HG03378 (cell line): ENCODE measurements around the gene CNR1.
"Not testable (repeated sequence)": the region's sequence is repeated elsewhere in the genome, so short reads cannot be mapped to it uniquely, and the experiment has no call there.

Experiments used
- ATAC-seq: cut with Tn5 transposase; IDR thresholded peaks from one replicate; pipeline ENCODE4 v1.9.1; 2021; ENCODE audit warnings: mild to moderate bottlenecking, moderate library complexity; ENCODE audit not compliant: unreplicated experiment

CNR1 gene

DNA sequence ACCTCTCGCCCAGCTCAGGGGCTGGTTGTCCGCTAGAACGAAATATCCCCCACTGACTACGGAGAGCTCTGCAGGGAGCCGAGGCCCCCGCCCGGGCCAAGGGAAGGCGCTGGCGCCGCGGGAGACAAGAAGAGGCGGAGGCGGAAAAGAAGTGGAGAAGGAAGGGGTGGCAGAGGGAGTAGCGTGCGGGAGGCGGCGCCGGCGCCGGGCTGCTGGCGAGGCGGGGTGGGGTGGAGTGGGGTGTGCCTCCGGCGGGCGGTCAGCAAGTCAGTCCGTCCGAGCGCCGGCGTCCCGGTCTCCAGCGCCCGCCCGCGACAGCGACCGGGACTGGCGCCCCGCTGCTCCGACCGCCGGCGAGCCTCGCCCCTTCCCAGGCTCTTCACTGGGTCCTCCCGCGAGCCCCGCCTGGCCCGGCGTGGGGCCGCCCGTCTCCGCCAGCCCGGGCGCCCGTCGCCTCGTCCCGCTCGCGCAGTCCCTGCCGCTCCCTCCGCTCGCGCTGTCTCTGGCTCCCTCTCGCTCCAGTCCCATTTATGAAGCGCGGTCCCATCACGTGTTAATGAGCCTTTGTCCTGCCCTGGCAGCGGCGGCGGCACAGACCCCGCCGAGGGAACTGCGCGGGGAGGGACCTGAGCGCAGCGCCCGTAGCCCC is at the start of gene CNR1:
Gene CNR1, minus strand, starts transcription at position 504 of the 649 bp plus-strand sequence. CDS start 21,073 bp downstream, outside the sequence.
- ATAC-seq: peak; percentile 52

DNA sequence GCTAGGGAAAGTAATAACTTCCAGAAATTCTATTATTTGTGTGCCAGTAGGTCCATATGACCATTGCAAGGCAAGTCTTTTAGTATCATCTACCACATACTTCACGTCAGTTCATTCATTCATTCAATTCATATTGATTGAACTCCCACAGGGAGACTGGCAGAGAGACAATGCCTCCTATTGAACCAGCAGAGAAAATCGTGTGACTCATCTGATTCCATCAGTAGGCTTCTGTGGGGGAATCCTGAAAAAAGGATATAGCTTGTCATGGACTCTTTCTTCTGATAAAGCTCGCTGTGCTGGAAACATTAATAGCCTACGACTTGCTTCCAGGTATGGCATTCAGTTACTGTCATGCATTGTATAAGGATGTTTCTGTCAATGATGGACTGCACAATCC is 45.3 kb upstream of the CNR1 start:
- ATAC-seq: no peak

DNA sequence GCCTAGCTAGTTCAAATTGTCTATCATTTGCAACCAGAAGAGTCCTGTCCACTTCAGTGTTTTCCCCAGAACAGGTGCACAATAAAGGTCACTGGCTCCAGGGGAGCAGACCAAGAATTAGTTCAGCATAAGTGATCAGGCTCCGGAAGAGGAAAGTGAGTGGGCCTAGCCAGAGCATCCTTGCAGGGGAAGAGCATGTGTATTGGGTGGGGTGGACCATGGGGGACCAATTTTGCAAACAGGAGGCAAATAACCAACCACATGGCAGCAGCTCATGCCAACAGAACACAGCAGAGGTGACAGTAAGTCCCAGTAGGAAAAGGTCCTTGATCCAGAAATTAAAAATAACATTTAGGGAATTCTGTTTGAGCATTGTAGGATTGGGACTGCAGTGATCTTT is 43.2 kb upstream of the CNR1 start:
- no peak for ATAC-seq

DNA sequence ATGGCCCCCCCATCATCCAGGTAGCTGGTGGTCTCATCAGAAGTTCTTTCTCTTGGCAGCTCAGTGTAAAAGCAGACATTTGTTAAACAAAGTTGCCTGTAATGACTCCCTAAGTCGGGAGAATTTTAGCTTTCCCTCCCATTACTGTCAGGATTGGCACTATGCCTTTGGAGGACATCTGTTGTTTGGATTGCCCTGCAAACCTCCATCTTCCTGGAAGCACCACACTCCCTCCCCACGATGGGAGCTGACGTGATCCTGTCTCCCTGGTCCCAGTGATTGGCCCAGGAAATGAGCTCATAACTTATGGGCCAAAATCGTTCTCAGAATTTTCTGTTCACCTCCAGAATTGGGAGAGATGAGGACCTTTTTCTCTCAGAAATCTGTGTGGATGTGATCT is 42.6 kb upstream of the CNR1 start:
- ATAC-seq: no peak

DNA sequence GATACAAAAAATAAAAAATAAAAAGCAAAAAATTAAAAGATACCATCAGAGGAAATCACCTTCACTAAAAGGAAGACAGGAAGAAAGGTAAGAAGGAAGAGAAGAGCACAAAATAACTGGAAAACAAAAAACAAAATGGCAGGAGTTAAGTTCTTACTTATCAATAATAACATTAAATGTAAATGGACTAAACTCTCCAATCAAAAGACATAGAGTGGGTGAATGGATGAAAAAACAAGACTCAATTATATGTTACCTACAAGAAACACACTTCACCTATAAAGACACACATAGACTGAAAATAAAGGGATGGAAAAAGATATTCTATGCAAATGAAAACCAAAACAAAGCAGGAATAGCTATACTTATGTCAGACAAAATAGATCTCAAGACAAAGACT is 35.6 kb upstream of the CNR1 start:
- not testable (repeated sequence) for ATAC-seq

DNA sequence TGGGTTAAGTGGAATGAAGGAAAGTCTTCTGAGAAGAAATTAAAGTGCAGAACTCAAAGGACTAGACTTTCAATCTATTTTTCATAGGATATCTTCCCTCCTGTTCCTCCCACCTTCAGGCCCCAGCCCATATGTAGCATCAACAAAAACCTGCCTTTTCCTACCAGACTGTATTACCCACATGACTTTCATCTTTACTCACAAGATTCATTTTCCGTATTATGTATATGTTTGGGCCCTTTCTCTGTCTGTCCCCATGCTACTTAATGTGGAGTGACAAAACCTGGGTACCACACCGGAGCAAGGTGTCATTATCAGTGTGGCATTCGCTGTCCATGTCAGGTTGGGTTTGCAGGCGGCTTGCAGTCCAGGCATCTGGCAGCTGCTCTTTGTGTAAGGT is 18.8 kb upstream of the CNR1 start:
- no peak for ATAC-seq

DNA sequence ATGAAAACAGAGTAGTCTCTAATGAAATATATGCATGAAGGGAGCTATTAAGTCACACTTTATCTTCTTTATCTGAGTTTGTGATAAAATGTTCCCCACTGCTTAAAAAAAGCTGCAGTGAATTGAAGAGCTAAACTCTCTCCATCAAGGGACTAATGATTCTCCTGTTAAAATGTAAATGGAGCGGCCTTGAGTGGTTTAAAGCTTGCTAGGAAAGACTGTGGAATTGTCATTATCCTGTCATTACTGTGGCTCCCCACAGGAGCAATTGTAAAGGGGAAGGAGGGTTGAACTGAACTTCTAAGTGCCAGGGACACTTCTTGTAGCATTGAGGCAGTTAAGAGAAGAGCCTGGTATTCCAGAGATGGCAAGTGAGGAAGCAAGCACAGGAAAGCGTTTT is 17.3 kb upstream of the CNR1 start:
- no peak for ATAC-seq

DNA sequence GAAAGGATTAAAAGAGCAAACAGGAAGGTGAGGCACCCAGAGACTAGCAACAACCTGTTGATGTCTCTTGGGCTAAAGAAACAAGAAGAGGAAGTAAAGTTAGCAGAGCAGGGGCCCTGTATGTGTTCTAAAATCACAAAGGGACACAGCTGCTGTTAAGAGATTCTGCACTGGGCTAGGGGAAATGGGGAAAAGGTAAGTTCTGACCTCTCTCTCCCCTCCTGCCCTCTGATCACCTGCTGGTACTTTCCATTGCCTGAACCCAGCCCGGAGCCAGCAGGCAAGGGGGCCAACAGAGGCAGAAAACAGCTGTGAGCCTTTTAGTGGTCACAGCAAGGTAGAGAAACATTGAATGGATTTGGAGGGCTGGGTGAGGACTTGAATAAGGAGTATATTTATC is 13.5 kb upstream of the CNR1 start:
- peak; percentile 55 for ATAC-seq

DNA sequence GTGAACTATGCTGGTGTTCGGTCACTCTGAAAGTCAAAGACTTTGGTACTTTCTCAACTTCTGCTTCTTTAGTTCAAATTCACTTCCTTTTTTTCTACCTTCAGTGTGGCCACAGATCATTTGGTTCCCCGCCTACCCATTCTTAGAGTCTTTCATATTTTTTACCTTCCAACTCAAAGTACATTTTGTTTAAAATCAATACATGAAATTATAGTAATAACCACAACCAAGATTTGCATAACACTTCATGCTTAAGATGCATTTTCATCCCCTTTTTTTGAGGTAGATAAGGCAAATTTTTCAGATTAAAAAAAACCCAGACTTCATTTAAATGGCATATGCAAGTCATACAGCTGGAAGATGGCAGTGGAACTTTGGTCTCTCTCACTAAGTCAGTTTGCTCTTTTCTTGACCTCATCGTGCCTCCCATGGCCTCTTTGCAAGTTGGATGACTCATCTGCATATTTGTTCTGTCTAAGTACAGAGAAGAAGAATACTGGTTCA is 11.9 kb upstream of the CNR1 start:
- ATAC-seq: peak; percentile 80

DNA sequence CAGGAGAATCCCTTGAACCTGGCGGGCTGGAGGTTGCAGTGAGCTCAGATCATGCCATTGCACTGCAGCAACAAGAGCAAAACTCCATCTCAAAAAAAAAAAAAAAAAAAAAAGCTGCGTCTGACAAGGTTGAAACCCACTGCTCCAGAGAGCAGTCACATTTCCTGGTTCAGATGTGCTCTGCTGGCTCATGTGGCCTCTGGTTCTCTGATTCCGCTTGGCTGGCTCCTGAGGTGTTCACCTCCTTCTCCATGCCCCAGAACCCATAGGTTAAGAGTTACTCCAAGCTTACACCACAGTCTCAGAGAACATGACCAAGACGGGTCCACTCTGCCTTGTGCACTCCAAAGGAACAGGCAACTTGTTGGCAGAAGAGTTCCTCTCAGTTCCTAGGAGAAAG is 8.8 kb upstream of the CNR1 start:
- no peak for ATAC-seq

DNA sequence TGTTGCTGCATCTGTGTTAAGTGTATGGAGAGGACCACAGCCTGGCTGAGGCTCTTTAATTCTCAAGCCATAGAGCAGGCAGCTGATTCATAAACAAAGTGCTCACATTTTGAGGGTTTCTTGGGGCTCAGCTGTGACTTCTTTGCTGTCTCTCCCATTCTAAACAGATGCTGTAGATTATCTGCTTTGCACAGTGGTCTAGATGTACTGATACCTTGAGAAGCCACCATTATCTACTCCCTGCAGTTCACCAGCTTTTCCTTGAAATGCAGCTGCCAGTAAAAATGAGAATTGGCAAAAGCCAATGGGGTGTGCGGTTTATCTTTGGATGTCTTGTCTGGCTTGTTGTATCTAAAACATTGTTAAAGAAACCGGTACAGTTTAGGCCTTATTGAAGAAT is 5.2 kb upstream of the CNR1 start:
- no peak for ATAC-seq

DNA sequence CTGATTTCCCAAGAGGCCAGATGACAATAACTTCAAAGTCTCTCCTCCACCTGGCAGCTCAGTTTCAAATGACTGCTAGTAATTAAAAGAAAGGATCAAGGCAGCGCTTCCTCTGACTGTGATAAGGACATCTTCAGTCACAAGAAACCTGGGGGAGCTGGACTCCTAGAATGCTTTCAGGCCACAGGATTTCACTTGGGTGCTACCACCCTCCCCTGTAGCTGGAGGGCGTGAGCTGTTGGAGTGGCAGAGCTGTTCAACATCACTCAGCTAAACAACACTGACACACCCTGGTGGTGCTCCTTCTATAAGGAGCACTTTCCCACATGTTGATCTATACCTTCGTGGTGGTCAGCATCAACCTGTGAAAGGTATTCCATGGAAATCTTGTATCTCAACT is 2.2 kb upstream of the CNR1 start:
- no peak for ATAC-seq

DNA sequence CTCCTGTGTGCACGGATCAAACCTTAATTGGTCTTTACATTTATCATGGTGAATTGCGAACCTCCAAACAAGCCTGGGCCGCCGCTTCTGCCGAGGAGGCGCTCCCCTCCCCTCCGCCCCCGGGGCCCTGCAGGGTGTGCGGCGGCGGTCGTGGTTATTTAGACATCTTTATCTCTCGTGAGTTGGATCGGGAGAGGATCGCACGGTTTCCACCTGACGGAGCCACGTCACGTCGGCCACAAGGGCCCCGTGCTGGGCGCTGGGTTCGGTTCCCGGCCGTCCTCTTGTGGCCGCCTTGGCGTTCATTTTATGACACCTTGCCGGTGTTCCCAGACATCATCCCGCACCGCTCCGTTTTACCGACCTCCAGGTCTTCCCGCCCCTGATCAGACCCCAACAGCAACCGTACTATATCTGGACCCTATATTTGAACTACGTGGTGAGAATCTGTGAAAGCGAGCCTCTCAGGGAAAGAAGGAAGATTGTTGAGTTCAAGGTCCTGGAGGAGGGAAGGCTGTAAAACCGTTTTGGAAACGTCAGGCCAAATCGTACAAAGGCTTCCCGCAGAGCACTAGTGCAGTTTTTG is 1.3 kb upstream of the CNR1 start:
- peak; percentile 28 for ATAC-seq

DNA sequence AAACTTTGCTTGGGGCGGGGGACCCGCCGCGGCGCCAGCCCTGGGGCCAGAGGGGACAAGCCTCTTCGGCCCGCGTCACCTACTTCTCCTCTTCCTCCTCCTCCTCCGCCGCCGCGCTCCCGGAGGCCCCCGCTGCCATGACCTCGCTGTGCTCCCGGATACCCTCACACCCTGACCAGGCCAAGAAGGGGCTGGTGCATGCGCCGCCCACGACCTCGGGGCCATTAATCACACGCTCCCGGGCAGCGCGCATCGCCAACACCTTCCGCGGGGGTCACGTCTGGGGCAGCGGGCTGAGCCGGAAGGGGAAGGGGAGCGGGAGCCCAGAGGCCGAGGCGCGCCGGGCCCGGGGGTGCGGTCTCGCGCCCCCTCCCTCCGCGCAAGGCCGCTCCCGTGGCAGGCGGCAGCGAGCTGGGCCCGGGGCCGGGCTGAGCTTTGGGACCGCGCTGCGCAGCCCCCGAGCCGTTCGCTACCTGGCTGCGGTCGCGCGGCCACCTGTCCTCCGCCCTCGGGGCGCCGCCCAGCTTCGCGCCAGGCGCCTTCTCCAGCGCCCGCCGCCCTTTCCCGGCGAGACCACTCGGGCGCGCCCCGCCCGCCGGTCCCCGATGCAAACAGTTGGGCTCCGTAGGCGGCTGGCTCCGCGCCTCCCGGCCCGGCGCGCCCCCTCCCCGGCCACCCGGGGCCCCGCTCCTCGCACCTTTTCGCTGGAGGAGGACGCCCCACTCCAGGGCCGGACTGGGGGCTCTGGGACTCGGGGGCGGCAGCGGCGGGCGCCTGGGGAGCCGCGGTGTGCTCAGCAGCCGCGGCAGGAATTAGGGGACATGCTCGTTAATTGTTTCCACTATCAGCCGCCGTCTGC is 575 bp upstream of the CNR1 start:
- ATAC-seq: peak; percentile 35

DNA sequence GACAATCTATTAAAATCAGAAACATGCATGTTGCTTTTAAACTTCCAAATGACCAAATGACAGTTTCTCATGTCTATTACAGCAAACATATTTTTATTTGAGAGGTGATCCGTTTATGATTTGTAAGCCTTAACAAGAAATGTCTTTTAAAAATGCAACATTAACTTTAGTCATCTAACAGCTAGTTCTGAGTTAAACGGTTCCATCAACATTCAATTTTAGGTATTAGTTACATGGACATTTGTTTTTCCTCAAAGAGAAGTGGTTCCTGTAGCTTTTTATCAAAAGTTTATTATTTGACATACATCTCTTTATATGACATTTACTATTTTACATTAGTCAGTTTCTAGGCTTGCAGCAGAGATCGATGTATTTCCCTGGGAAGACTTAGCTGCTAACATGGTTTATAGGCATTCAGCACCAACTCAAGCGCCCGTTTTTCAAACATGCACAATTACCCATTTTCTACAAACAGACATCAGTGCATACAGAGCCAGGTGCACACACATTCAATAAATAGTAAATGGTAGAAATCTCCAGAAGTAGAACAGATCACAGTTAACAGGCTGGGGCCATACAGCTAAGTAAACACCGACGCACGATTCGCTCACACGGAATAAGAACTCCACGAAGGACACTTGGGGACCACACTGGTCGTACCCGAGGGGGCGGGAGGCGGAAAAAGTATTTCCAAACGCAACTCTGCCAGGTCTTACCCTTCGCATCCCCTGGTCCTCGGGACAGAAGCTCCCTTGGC is 882 bp downstream of the CNR1 start:
- no peak for ATAC-seq

DNA sequence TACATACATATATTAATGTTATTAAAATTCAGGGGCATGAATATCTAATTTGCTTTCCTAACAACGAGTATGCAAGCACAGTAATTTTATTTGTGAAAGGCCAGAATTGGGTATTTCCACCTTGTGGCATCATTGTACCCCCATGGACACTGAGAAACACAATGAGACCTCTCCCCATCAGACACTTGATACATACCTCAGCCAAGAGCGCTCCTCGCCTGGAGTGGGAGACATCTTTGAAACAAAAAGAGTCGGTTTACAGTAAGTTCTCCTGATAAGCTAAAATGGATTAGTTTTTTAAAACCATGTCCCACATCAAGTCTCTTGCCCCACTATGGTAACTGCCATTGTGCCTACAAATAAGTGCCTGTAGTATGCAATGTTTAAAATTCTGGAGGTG is 2.1 kb downstream of the CNR1 start:
- ATAC-seq: no peak

DNA sequence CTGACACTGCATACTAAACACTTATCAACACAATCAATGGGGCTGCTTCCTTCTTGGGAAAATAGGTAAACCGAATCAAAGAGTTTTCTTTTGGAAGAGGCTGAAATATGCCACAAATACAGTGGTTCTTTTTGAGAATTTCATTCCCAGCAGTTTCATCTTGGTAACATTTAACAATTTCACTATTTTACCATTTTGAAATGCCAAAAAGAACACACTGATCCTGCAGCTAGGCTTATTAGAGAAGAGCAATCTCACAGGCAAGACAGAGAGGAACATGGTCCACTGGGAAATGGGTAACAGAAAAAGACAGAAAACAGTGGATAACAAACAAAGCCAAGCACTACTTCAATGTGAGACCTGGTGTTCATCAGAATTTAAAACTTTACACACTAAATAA is 2.5 kb downstream of the CNR1 start:
- ATAC-seq: no peak

DNA sequence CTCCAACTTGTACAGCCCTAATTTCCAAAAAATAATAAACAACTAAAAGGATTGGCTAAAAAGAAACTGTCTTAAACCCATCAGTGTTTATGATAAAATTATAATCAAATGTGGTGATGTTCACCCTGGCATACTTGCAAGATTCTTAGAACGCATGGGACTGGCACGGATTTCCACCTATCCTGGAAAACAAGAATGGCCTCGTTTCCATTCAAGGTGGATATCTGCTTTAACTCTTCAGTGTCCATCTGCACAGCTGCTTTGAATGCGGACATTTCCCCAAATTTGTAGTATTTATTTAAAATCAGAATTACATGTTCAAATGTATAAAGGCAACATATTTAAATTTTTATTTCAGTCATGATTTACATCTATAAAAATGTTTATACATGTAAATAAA is 4.2 kb downstream of the CNR1 start:
- ATAC-seq: no peak

DNA sequence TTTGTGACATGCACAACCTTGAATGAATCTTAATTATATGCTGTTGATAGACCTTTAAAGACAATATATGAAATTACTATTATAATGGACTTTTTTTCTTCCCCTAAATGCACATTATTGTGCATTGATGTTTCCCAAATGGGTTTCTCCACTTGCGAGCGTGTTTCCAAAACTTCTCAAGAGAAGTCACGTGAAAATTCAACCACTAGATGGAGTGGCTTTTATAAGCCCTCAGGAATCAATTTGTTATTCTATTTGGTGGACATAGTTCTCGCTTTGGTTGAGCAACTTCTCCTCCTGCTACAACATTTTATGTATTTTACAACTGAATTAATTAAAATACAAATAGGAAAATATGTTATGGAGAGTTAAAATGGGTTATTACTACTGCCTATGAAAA is 9.0 kb downstream of the CNR1 start:
- ATAC-seq: no peak

DNA sequence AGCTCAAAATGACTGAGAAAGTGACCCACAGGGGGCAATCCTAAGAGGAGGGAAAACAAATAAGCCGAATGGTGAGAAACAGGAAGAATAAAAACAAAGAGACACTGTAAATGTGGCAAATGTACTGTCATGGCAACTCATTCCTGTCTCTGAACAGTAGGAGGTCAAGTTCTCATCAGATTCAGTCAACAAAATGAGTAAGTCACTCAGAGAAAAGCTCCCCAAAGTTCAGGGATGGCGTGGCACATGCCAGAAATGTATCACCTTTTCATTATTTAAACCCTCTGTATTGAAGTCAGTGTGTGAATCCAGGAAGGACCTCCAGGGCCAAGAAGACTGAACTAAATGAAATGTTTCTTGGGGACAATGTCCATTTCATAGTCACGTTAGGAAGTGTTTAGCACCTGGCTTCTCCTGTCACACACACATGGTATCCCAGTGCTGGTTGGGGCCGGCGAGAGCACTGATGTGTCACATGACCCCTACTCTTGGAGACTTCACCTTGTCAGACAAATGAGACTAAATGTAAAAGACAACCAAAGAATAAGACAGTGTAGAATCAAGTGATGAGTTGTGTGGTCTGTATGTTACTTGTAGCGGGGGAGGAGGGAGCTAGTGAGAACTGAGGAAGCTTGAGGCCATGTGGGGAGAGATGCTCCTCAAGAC is 20.7 kb downstream of the CNR1 start:
- no peak for ATAC-seq
